GM12891 (cell line): ENCODE results near the gene TRIO.

Experiments
- DNase-seq: peaks from one replicate; pipeline ENCODE4 v3.0.0; 2011; ENCODE audit warnings: low spot score; ENCODE audit not compliant: insufficient read length
- FAIRE-seq: peaks from 2 replicates; lab custom pipeline; 2011; peaks lifted over from hg19 to GRCh38; lab: Jason Lieb, UNC
- PAX5 ChIP-seq: IDR thresholded peaks from 2 replicates; pipeline ENCODE4 v1.6.1; 2011; ENCODE audit warnings: low read length, moderate library complexity, mild to moderate bottlenecking; ENCODE audit not compliant: insufficient read depth, severe bottlenecking
- POLR2A ChIP-seq: IDR thresholded peaks from 2 replicates; pipeline ENCODE4 v1.6.1; 2011; ENCODE audit warnings: low read depth, low read length, control low read depth
- POLR2AphosphoS5 ChIP-seq: IDR thresholded peaks from 2 replicates; pipeline ENCODE4 v1.6.1; 2011; ENCODE audit warnings: low read depth, low read length, control low read depth
- POU2F2 ChIP-seq: IDR thresholded peaks from 2 replicates; pipeline ENCODE4 v1.6.1; 2011; ENCODE audit warnings: low read depth, mild to moderate bottlenecking, control low read depth, low read length, moderate library complexity
- SPI1 ChIP-seq: IDR thresholded peaks from 2 replicates; pipeline ENCODE4 v1.6.1; 2011; ENCODE audit warnings: low read depth, low read length, control low read depth
- TAF1 ChIP-seq: IDR thresholded peaks from 2 replicates; pipeline ENCODE4 v1.6.1; 2011; ENCODE audit warnings: low read depth, low read length, control low read depth

The TRIO gene

GRCh38 chr5:14518638-14519037, 375.5 kb downstream of the TRIO start:
- FAIRE-seq (no peak), DNase-seq (no peak)
- no peak for TF ChIP-seq TAF1
- TF ChIP-seq POLR2A, result no peak
- no peak for TF ChIP-seq SPI1
- no peak for TF ChIP-seq PAX5
- no peak for TF ChIP-seq POU2F2
- no peak for TF ChIP-seq POLR2AphosphoS5

DNA sequence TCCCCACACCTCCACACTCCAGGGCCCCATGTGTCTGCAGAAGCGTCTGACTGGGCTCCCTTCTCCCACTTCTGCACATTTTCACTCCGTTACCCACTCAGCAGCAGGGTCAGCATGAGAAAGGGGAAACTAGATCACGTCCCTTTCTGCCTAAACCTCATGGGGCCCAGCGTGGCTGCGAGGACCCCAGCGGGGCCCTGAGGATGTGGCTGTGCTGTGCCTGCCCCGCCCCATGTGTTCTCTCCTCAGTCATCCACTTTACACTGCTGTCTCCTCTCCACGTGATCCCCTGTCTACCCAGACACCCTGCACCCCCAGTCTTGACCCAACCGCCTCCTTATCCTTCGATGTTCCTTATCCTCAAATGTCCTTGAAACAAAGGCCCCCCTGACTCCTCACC, 378.6 kb downstream of the TRIO start:
- no peak for FAIRE-seq
- no peak for DNase-seq
- no peak for TF ChIP-seq TAF1
- TF ChIP-seq POLR2AphosphoS5, result no peak
- no peak for TF ChIP-seq POU2F2
- TF ChIP-seq PAX5, result no peak
- TF ChIP-seq SPI1, result no peak
- TF ChIP-seq POLR2A, result no peak

- no peak for DNase-seq
- no peak for FAIRE-seq
- TF ChIP-seq SPI1 (no peak), TAF1 (no peak), POLR2A (no peak), POLR2AphosphoS5 (no peak), PAX5 (no peak), POU2F2 (no peak)
Observed at GRCh38 chr5:14522721-14523120, 379.6 kb downstream of the TRIO start.

DNA sequence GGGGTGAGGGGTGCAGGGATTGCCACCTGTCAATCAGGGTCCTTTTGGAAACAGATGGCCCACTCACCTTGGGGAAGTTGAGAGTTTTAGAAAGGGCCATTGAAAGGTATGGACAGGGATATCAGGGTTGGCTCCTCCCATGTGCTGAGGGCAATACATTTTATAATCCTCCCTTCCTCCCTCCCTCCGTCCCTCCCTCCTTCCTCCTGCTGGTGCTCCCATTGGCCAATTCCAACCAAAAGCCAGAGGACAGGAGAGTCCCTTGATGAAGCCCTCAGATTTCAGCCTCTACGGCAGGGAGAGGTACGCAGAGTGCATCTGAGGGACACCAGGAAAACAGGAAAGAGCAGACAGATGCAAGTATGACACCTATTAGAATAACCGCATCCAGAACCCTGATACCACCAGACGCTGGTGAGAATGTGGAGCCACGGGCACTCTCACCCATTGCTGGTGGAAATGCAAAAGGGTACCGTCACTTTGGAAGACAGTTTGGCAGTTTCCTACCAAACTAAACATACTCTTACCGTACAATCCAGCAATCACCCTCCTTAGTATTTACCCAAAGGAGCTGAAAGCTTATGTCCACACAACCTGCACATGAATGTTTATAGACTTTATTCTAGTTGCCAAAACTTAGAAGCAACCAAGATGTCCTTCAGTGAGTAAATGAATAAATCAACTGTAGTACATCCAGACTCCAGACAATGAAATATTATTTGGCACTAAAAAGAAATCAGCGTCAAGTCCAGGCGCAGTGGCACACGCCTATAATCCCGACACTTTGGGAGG, 380.3 kb downstream of the TRIO start:
- FAIRE-seq (no peak), DNase-seq (no peak)
- TF ChIP-seq POU2F2 (no peak), POLR2AphosphoS5 (no peak), TAF1 (no peak), PAX5 (no peak), SPI1 (no peak), POLR2A (no peak)

- no peak for TF ChIP-seq PAX5
- TF ChIP-seq TAF1, result no peak
- no peak for TF ChIP-seq SPI1
- TF ChIP-seq POU2F2, result no peak
- TF ChIP-seq POLR2A, result no peak
- no peak for TF ChIP-seq POLR2AphosphoS5
- DNase-seq (no peak), FAIRE-seq (no peak)
Observed at GRCh38 chr5:14525397-14525796, 382.3 kb downstream of the TRIO start.

DNA sequence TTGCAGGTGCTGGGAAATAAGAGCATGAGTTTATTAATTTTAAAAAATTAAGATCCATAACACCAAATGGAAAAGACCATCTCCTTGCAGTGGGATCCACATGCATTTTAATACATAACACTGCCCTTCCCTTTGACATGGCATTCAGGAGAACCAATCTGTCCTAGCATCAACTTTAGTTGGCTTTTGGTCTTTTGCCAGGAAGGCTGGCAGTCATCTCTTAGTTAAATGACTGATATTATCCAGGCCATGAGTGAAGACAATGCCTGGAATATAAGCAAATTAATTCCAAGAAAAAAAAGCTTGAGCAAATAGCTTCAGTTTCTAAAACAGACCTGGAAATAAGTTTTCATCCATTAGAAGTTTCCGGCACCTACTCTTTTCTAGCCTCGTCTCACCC, 383.4 kb downstream of the TRIO start:
- FAIRE-seq, result no peak
- TF ChIP-seq TAF1 (no peak), SPI1 (no peak), POLR2AphosphoS5 (no peak), POLR2A (no peak), PAX5 (no peak), POU2F2 (no peak)
- DNase-seq, result no peak

DNA sequence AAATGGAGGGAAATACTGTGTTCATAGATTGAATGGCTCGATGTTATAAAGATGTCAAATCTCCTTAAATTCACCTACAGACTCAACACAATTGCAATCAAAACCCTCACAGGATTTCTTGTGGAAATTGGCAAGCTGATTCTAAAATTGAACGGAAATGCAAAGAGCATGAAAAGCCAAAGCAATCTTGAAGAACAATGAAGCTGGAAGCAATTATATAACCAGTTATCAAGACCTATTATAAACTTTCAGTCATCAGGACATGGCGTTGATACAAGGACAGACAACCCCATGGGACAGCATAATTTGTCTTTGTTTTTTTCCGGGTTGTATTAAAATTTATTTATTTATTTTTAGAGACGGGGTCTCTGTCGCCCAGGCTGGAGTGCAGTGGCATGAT, 385.0 kb downstream of the TRIO start:
- no peak for FAIRE-seq
- no peak for DNase-seq
- TF ChIP-seq SPI1 (no peak), POLR2AphosphoS5 (no peak), POU2F2 (no peak), TAF1 (no peak), POLR2A (no peak), PAX5 (no peak)

DNA sequence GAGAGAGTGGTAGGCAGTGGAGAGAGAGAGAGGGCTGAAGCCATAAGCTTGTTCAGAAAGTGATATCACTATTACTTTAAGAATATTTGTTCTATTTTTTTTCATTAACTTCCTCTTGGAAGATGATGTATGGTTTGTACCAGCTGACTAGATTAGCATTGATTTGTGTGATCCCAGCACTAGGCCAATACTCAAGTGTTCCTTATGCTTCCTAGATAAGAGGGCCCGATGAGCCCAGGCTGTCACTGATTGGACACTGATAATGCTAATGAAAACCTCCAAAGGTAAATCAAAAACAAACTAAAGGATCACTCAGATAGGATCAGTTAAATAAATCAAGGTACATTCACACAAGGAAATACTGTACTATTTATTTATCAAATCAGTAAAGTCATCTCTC, 385.8 kb downstream of the TRIO start:
- no peak for DNase-seq
- TF ChIP-seq TAF1 (no peak), PAX5 (no peak), SPI1 (no peak), POLR2A (no peak), POU2F2 (no peak), POLR2AphosphoS5 (no peak)

GRCh38 chr5:14531668-14532067, 388.5 kb downstream of the TRIO start:
- DNase-seq (no peak), FAIRE-seq (no peak)
- TF ChIP-seq TAF1, result no peak
- no peak for TF ChIP-seq POU2F2
- no peak for TF ChIP-seq POLR2AphosphoS5
- TF ChIP-seq SPI1, result no peak
- TF ChIP-seq PAX5, result no peak
- no peak for TF ChIP-seq POLR2A

More for the DNA sequence above, 385.8 kb downstream of the TRIO start:
- no peak for FAIRE-seq

DNA sequence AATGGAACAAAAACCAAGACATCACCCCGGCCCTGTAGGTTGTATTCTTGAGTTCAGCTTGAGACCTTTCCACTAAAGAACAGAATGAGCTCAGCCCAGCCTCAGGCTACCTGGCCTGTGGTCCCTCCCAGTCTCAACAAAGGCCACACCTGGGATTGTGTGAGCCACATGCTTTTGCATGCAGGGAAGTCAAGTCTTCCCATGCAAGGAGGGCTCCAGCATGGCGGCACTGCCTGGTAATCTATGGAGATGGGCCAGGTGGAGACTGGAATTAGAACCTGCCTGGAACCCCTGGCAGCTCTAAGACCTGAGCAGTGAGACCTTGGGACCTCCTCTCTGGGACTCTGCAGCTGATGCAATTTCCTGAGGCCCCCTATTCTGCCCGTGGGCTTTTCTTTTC, 389.0 kb downstream of the TRIO start:
- DNase-seq (no peak), FAIRE-seq (no peak)
- no peak for TF ChIP-seq TAF1
- TF ChIP-seq POLR2AphosphoS5, result no peak
- no peak for TF ChIP-seq POU2F2
- TF ChIP-seq POLR2A, result no peak
- TF ChIP-seq PAX5, result no peak
- TF ChIP-seq SPI1, result no peak
